Neutrophil (primary cell): Measurements from ENCODE around the gene PPDPF.
A peak's percentile ranks its signal among the peaks of the same experiment; 100 is the strongest.
"Not testable (repeated sequence)": the region's sequence is repeated elsewhere in the genome, so short reads cannot be mapped to it uniquely, and the experiment has no call there.

Source experiments
- H3K27ac ChIP-seq: fragments of 200-600 bp; sonication (generic); 2 replicates; pipeline ENCODE4 v1.5.1; 2016; ENCODE audit warnings: mild to moderate bottlenecking, moderate library complexity
- H3K27me3 ChIP-seq: fragments of 200-600 bp; sonication (generic); 2 replicates; pipeline ENCODE4 v1.6.0; 2016; ENCODE audit warnings: mild to moderate bottlenecking
- H3K36me3 ChIP-seq: fragments of 200-600 bp; sonication (generic); 2 replicates; pipeline ENCODE4 v1.5.1; 2017
- H3K4me1 ChIP-seq, 2 experiments: fragments of 200-600 bp in 1 of 2; sonication (generic) in 1 of 2; 1 replicate in 1 of 2; 2 replicates in 1 of 2; pipeline versions ENCODE4 v1.5.1 to v1.6.1; 2013 to 2016; ENCODE audit warnings: low read depth in 1 of 2, low read length in 1 of 2, mild to moderate bottlenecking in 1 of 2, moderate library complexity in 1 of 2; ENCODE audit not compliant: control insufficient read depth in 1 of 2, insufficient read depth in 1 of 2
- H3K4me3 ChIP-seq, 2 experiments: fragments of 200-600 bp in 1 of 2; sonication (generic) in 1 of 2; 1 replicate in 1 of 2; 2 replicates in 1 of 2; pipeline ENCODE4 v1.5.1; 2013 to 2016; ENCODE audit warnings: low read depth in 1 of 2, low read length in 1 of 2, mild to moderate bottlenecking in 1 of 2, moderate library complexity in 1 of 2
- H3K9me3 ChIP-seq: fragments of 200-600 bp; sonication (generic); 2 replicates; pipeline ENCODE4 v1.5.1; 2016
- CTCF ChIP-seq: fragments of 200-600 bp; sonication (generic); IDR thresholded peaks from 2 replicates; pipeline ENCODE4 v1.5.1; 2016; ENCODE audit warnings: antibody characterized with exemption

Gene PPDPF

GRCh38 chr20:63568170-63568981 lies 47.8 kb downstream of the PPDPF start:
- Histone ChIP-seq H3K4me3 (peak overlapping the region; percentile 63 to 69), H3K27ac (peak overlapping the region; percentile 97), H3K9me3 (no peaks in the 10 kb centered on the region), H3K36me3 (peaks cover 82% of the 10 kb centered on the region), H3K27me3 (peaks cover 15% of the 10 kb centered on the region), H3K4me1 (peaks cover 48 to 60% of the 10 kb centered on the region in 2 experiments)
- TF ChIP-seq CTCF: no peak

GRCh38 chr20:63568986-63569949 lies 48.7 kb downstream of the PPDPF start:
- Histone ChIP-seq H3K4me1 (peaks cover 50 to 62% of the 10 kb centered on the region in 2 experiments), H3K4me3 (peak overlapping the region; percentile 63 to 69), H3K27me3 (peaks cover 15% of the 10 kb centered on the region), H3K27ac (peak overlapping the region; percentile 97), H3K9me3 (no peaks in the 10 kb centered on the region), H3K36me3 (peaks cover 73% of the 10 kb centered on the region)
- TF ChIP-seq CTCF: no peak

GRCh38 chr20:63570281-63571086 lies 49.9 kb downstream of the PPDPF start:
- no peak for TF ChIP-seq CTCF
- no peaks in the 10 kb centered on the region for H3K9me3 ChIP-seq
- no peak overlapping the region for H3K4me3 ChIP-seq
- H3K27me3 ChIP-seq: peaks cover 12% of the 10 kb centered on the region
- peak overlapping the region; percentile 6 for H3K27ac ChIP-seq
- H3K4me1 ChIP-seq: peaks cover 61 to 74% of the 10 kb centered on the region in 2 experiments
- H3K36me3 ChIP-seq: peaks cover 61% of the 10 kb centered on the region

GRCh38 chr20:63571087-63571478 lies 50.5 kb downstream of the PPDPF start:
- H3K36me3 ChIP-seq: peaks cover 55% of the 10 kb centered on the region
- not testable (repeated sequence) for H3K27me3 ChIP-seq, H3K9me3 ChIP-seq, H3K4me3 ChIP-seq, H3K27ac ChIP-seq
- peaks cover 61 to 74% of the 10 kb centered on the region in 2 experiments for H3K4me1 ChIP-seq
